Measurements from ENCODE around the gene TEX38. TPM values are rescaled to one million over a fixed set of nuclear protein-coding genes. Genes with fewer than 3 reads are reported as not detected.
"Not testable (repeated sequence)": the region's sequence is repeated elsewhere in the genome, so short reads cannot be mapped to it uniquely, and the experiment has no call there.

The TEX38 gene
- total and polyA plus RNA-seq, 3 experiments from 2014 or later: 0.37 TPM; not detected in 2

- Mint-ChIP-seq H3K9me3 (no peaks in the 10 kb centered on the region), H3K4me3 (no peak overlapping the region), H3K4me1 (peaks cover 7 to 17% (median 15%) of the 10 kb centered on the region in 3 donors), H3K36me3 (peaks cover 27 to 72% (median 39%) of the 10 kb centered on the region in 3 donors), H3K27me3 (no peaks in the 10 kb centered on the region), H3K27ac (peak overlapping the region in 2 of 8 donors; percentile 20 to 26)
- ChIA-PET POLR2A (interaction anchor here (0.6 kb wide), 1 partner anchor 45 kb away, joined by 3 read pairs; no protein-coding TSS in a partner anchor), CTCF (interaction anchor here (1.6 kb wide), 1 partner anchor 10 kb away, joined by 3 read pairs; no protein-coding TSS in a partner anchor)
- Histone ChIP-seq H3K9me3 (ENCODE audit: low read length) (no peaks in the 10 kb centered on the region), H3K4me3 (ENCODE audit: low read length) (no peak overlapping the region), H3K27me3 (ENCODE audit: insufficient read depth, low read length, poor library complexity, severe bottlenecking) (no peaks in the 10 kb centered on the region), H3K36me3 (ENCODE audit: insufficient read depth, low read length) (peaks cover 21% of the 10 kb centered on the region), H3K27ac (ENCODE audit: low read depth, low read length) (no peak overlapping the region), H3K4me1 (ENCODE audit: insufficient read depth, low read length) (no peaks in the 10 kb centered on the region)
- DNase-seq: no peak
These were observed 13.9 kb upstream of the TEX38 start for GRCh38 chr1:46657775-46658174.

GRCh38 chr1:46659307-46659870, 12.3 kb upstream of the TEX38 start:
- Histone ChIP-seq H3K9me3 (ENCODE audit: low read length) (no peaks in the 10 kb centered on the region), H3K36me3 (ENCODE audit: insufficient read depth, low read length) (peaks cover 30% of the 10 kb centered on the region), H3K4me3 (ENCODE audit: low read length) (no peak overlapping the region), H3K27ac (ENCODE audit: low read depth, low read length) (no peak overlapping the region), H3K27me3 (ENCODE audit: insufficient read depth, low read length, poor library complexity, severe bottlenecking) (no peaks in the 10 kb centered on the region), H3K4me1 (ENCODE audit: insufficient read depth, low read length) (no peaks in the 10 kb centered on the region)
- Mint-ChIP-seq H3K9me3 (no peaks in the 10 kb centered on the region), H3K4me3 (no peak overlapping the region), H3K27me3 (no peaks in the 10 kb centered on the region), H3K27ac (peak overlapping the region in 5 of 8 donors; percentile 2 to 66 (median 52)), H3K36me3 (peaks cover 23 to 72% (median 27%) of the 10 kb centered on the region in 3 donors), H3K4me1 (peaks cover 7 to 15% (median 14%) of the 10 kb centered on the region in 3 donors)
- ChIA-PET CTCF (interaction anchor here (0.6 kb wide), 1 partner anchor 19 kb away, joined by 3 read pairs; no protein-coding TSS in a partner anchor), POLR2A (no interaction called here)
- DNase-seq: no peak

GRCh38 chr1:46660116-46660515, 11.5 kb upstream of the TEX38 start:
- Mint-ChIP-seq H3K4me1 (peaks cover 8 to 21% (median 14%) of the 10 kb centered on the region in 3 donors), H3K36me3 (peaks cover 23 to 71% (median 24%) of the 10 kb centered on the region in 3 donors), H3K4me3 (peak overlapping the region in 1 of 7 donors; percentile 17), H3K27ac (peak overlapping the region in 2 of 8 donors; percentile 12 to 70)
- H3K27me3 ChIP-seq (ENCODE audit: insufficient read depth, low read length, poor library complexity, severe bottlenecking); DNase-seq; H3K9me3 ChIP-seq (ENCODE audit: low read length); H3K9me3 Mint-ChIP-seq; CTCF ChIA-PET; POLR2A ChIA-PET; H3K4me3 ChIP-seq (ENCODE audit: low read length); H3K27me3 Mint-ChIP-seq; H3K27ac ChIP-seq (ENCODE audit: low read depth, low read length); H3K4me1 ChIP-seq (ENCODE audit: insufficient read depth, low read length): not testable (repeated sequence)
- H3K36me3 ChIP-seq (ENCODE audit: insufficient read depth, low read length): peaks cover 34% of the 10 kb centered on the region

GRCh38 chr1:46662919-46663318, 8.7 kb upstream of the TEX38 start:
- H3K27ac Mint-ChIP-seq; DNase-seq; H3K27ac ChIP-seq (ENCODE audit: low read depth, low read length); H3K9me3 ChIP-seq (ENCODE audit: low read length); H3K27me3 Mint-ChIP-seq; H3K4me3 Mint-ChIP-seq; H3K9me3 Mint-ChIP-seq; CTCF ChIA-PET; H3K4me3 ChIP-seq (ENCODE audit: low read length); H3K27me3 ChIP-seq (ENCODE audit: insufficient read depth, low read length, poor library complexity, severe bottlenecking); POLR2A ChIA-PET: not testable (repeated sequence)
- peaks cover 17% of the 10 kb centered on the region for H3K36me3 ChIP-seq (ENCODE audit: insufficient read depth, low read length)
- Mint-ChIP-seq H3K36me3 (peaks cover 3 to 44% (median 13%) of the 10 kb centered on the region in 3 donors), H3K4me1 (peaks cover 24 to 41% (median 36%) of the 10 kb centered on the region in 3 donors)
- peaks cover 16% of the 10 kb centered on the region for H3K4me1 ChIP-seq (ENCODE audit: insufficient read depth, low read length)

- H3K36me3 ChIP-seq (ENCODE audit: insufficient read depth, low read length): peaks cover 17% of the 10 kb centered on the region
- Mint-ChIP-seq H3K27ac (peak overlapping the region in 2 of 8 donors; percentile 36 to 51), H3K4me1 (peaks cover 18 to 26% (median 22%) of the 10 kb centered on the region in 3 donors), H3K36me3 (peaks cover 3 to 25% (median 13%) of the 10 kb centered on the region in 3 donors), H3K4me3 (peak overlapping the region in 4 of 7 donors; percentile 71 to 88 (median 86)), H3K9me3 (no peaks in the 10 kb centered on the region), H3K27me3 (no peaks in the 10 kb centered on the region)
- no peak overlapping the region for H3K27ac ChIP-seq (ENCODE audit: low read depth, low read length)
- H3K4me1 ChIP-seq (ENCODE audit: insufficient read depth, low read length): peaks cover 23% of the 10 kb centered on the region
- CTCF ChIA-PET: no interaction called here
- no peak overlapping the region for H3K4me3 ChIP-seq (ENCODE audit: low read length)
- DNase-seq: no peak
- no peaks in the 10 kb centered on the region for H3K27me3 ChIP-seq (ENCODE audit: insufficient read depth, low read length, poor library complexity, severe bottlenecking)
- POLR2A ChIA-PET: no interaction called here
- no peaks in the 10 kb centered on the region for H3K9me3 ChIP-seq (ENCODE audit: low read length)
These were observed 5.7 kb upstream of the TEX38 start for GRCh38 chr1:46665983-46666382.

- ChIA-PET CTCF (interaction anchor here (0.9 to 1.4 kb wide), 4 partner anchors 11 to 64 kb away, joined by 3 to 6 read pairs (median 4); partner anchors contain the start of gene MKNK1), POLR2A (interaction anchor here (0.5 to 1.8 kb wide), 4 partner anchors 51 to 1365 kb away, joined by 3 to 9 read pairs (median 6); partner anchors contain the start of gene MKNK1)
- Mint-ChIP-seq H3K27ac (peak within 1 kb of the TSS; percentile 9 to 82 (median 73)), H3K4me1 (peaks cover 18 to 26% (median 22%) of the 10 kb centered on the region in 3 donors), H3K9me3 (no peaks in the 10 kb centered on the region), H3K27me3 (no peaks in the 10 kb centered on the region), H3K36me3 (peaks cover 5 to 23% (median 13%) of the 10 kb centered on the region in 3 donors), H3K4me3 (peak within 1 kb of the TSS in 5 of 7 donors; percentile 71 to 88 (median 86))
- peaks cover 23% of the 10 kb centered on the region for H3K4me1 ChIP-seq (ENCODE audit: insufficient read depth, low read length)
- peak; percentile 30 to 67 (median 51) for DNase-seq
- peak within 1 kb of the TSS; percentile 55 for H3K27ac ChIP-seq (ENCODE audit: low read depth, low read length)
- H3K9me3 ChIP-seq (ENCODE audit: low read length): no peaks in the 10 kb centered on the region
- peaks cover 17% of the 10 kb centered on the region for H3K36me3 ChIP-seq (ENCODE audit: insufficient read depth, low read length)
- H3K4me3 ChIP-seq (ENCODE audit: low read length): peak within 1 kb of the TSS; percentile 69
- H3K27me3 ChIP-seq (ENCODE audit: insufficient read depth, low read length, poor library complexity, severe bottlenecking): no peaks in the 10 kb centered on the region
These were observed 3.6 kb upstream of the TEX38 start, which contains the start of gene ATPAF1 for GRCh38 chr1:46667782-46668760. Gene ATPAF1, minus strand, starts transcription at chr1:46668364. Its CDS starts 42 bp downstream, at chr1:46668322.

- CTCF ChIA-PET: no interaction called here
- H3K27me3 Mint-ChIP-seq: no peaks in the 10 kb centered on the region
- H3K4me1 Mint-ChIP-seq: peaks cover 16 to 28% (median 27%) of the 10 kb centered on the region in 3 donors
- Histone ChIP-seq H3K27me3 (ENCODE audit: insufficient read depth, low read length, poor library complexity, severe bottlenecking) (no peaks in the 10 kb centered on the region), H3K27ac (ENCODE audit: low read depth, low read length) (no peak overlapping the region), H3K4me1 (ENCODE audit: insufficient read depth, low read length) (peaks cover 23% of the 10 kb centered on the region), H3K36me3 (ENCODE audit: insufficient read depth, low read length) (peaks cover under 1% of the 10 kb centered on the region), H3K4me3 (ENCODE audit: low read length) (no peak overlapping the region), H3K9me3 (ENCODE audit: low read length) (no peaks in the 10 kb centered on the region)
- H3K9me3 Mint-ChIP-seq: no peaks in the 10 kb centered on the region
- no peak overlapping the region for H3K4me3 Mint-ChIP-seq
- POLR2A ChIA-PET: no interaction called here
- no peak overlapping the region for H3K27ac Mint-ChIP-seq
- H3K36me3 Mint-ChIP-seq: peaks cover 0 to 14% (median 2%) of the 10 kb centered on the region in 3 donors
- no peak for DNase-seq
These were observed 1.5 kb upstream of the TEX38 start for GRCh38 chr1:46670134-46670533.

Data from CD8-positive, alpha-beta memory T cell (primary cell).